ENCODE results near the gene OR4M1.
"Not testable (repeated sequence)": the region's sequence is repeated elsewhere in the genome, so short reads cannot be mapped to it uniquely, and the experiment has no call there.

The OR4M1 gene

DNA sequence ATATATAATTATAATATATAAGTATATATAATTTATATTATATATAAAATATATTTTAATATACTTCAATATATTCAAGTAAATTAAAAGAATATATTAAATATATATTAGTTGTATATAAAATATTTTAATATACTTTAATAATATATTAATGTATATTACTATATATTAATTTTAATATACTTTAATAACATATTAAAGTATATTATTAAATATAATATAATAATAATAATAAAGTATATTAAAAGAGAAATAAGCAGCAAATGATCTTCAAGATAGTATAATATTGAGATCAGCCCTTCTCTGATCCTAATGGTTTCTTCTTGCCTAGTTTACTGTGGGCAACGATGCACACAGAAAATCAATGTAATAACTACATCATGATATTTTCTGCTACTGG lies 2.3 kb downstream of the OR4M1 start:
- TF ChIP-seq, protein P1, sequence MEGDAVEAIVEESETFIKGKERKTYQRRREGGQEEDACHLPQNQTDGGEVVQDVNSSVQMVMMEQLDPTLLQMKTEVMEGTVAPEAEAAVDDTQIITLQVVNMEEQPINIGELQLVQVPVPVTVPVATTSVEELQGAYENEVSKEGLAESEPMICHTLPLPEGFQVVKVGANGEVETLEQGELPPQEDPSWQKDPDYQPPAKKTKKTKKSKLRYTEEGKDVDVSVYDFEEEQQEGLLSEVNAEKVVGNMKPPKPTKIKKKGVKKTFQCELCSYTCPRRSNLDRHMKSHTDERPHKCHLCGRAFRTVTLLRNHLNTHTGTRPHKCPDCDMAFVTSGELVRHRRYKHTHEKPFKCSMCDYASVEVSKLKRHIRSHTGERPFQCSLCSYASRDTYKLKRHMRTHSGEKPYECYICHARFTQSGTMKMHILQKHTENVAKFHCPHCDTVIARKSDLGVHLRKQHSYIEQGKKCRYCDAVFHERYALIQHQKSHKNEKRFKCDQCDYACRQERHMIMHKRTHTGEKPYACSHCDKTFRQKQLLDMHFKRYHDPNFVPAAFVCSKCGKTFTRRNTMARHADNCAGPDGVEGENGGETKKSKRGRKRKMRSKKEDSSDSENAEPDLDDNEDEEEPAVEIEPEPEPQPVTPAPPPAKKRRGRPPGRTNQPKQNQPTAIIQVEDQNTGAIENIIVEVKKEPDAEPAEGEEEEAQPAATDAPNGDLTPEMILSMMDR (IDR thresholded peaks at IDR 0.05): no peak
- no peak overlapping the region for H3K4me3 ChIP-seq
- no peak overlapping the region for H3K27ac ChIP-seq
- no peak for DNase-seq (ENCODE audit: low spot score)

DNA sequence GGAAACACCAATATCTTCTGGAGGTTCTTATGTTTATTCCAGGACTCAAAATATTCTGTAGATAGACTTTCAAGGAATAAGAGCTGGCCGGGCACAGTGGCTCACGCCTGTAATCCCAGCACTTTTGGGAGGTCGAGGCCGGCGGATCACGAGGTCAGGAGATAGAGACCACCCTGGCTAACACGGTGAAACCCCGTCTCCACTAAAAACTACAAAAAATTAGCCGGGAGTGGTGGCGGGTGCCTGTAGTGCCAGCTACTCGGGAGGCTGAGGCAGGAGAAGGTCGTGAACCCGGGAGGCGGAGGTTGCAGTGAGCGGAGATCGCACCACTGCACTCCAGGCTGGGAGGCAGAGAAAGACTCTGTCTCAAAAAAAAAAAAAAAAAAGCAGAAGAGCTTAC lies 12.5 kb downstream of the OR4M1 start:
- not testable (repeated sequence) for H3K27ac ChIP-seq; DNase-seq (ENCODE audit: low spot score)

DNA sequence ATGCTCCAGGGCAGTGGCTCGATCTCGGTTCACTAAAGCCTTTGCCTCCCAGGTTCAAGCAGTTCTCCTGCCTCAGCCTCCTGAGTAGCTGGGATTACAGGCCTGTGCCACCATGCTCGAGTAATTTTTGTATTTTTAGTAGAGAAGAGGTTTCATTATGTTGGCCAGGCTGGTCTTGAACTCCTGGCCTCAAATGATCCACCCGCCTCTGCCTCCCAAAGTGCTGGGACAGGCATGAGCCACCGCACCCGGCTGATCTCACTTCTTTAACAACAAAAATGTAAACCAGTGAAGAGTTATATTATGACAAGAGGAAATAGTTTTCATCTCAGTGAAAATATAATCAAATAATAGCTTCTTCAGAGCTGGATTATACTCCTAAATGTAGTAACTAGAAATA lies 14.0 kb downstream of the OR4M1 start:
- not testable (repeated sequence) for H3K4me3 ChIP-seq; DNase-seq (ENCODE audit: low spot score); H3K27ac ChIP-seq

More for the DNA sequence above, 12.5 kb downstream of the OR4M1 start:
- not testable (repeated sequence) for H3K4me3 ChIP-seq

DNA sequence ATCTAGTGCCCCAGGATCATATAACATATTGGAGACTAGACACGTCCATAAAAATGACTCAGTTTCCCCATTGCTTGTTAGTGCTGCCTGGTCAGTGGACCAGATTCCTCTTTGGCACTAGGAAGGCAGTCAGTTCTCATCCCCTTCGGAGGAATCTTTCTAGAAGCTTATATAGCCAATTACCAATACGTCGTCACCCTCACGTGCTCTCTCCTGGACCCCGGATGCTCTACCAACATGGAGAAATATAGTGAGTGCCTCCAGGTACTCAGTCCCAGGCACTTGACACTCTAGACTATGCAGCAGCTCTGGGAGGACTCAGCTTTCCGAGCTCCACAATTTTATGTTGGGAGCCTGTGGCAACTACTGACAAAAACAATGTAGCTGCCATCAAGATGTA lies 14.8 kb downstream of the OR4M1 start:
- H3K27ac ChIP-seq; H3K4me3 ChIP-seq; DNase-seq (ENCODE audit: low spot score): not testable (repeated sequence)

DNA sequence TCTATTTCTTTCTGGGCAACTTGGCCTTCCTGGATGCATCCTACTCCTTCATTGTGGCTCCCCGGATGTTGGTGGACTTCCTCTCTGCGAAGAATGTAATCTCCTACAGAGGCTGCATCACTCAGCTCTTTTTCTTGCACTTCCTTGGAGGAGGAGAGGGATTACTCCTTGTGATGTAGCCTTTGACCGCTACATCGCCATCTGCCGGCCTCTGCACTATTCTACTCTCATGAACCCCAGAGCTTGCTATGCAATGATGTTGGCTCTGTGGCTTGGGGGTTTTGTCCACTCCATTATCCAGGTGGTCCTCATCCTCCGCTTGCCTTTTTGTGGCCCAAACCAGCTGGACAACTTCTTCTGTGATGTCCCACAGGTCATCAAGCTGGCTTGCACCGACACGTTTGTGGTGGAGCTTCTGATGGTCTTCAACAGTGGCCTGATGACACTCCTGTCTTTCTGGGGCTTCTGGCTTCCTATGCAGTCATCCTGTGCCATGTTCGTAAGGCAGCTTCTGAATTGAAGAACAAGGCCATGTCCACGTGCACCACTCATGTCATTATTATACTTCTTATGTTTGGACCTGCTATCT lies 23.3 kb downstream of the OR4M1 start:
- H3K27ac ChIP-seq; H3K4me3 ChIP-seq; DNase-seq (ENCODE audit: low spot score): not testable (repeated sequence)

DNA sequence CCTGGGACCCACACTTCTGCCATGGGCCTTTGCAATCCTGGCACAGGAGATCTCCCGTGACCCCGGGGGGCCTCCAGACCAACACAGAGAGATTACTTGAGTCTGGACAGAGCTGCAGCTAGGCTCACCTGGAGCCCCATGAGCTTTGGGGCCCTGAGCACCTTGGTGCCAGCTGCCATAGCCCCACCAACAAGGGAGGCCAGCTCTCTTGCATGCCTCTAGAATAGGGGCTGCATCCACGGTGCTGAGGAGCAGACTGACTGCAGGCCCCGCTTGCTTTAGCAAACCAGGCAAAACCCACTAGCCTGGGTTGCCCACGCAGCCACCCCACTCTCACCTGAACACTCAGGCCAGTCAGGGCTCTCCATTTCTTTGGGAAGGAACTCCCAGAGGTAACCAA lies 26.6 kb downstream of the OR4M1 start:
- Histone ChIP-seq H3K27ac (no peak overlapping the region), H3K4me3 (no peak overlapping the region)
- no peak for DNase-seq (ENCODE audit: low spot score)
- TF ChIP-seq, protein P1 (IDR thresholded peaks at IDR 0.05): no peak

DNA sequence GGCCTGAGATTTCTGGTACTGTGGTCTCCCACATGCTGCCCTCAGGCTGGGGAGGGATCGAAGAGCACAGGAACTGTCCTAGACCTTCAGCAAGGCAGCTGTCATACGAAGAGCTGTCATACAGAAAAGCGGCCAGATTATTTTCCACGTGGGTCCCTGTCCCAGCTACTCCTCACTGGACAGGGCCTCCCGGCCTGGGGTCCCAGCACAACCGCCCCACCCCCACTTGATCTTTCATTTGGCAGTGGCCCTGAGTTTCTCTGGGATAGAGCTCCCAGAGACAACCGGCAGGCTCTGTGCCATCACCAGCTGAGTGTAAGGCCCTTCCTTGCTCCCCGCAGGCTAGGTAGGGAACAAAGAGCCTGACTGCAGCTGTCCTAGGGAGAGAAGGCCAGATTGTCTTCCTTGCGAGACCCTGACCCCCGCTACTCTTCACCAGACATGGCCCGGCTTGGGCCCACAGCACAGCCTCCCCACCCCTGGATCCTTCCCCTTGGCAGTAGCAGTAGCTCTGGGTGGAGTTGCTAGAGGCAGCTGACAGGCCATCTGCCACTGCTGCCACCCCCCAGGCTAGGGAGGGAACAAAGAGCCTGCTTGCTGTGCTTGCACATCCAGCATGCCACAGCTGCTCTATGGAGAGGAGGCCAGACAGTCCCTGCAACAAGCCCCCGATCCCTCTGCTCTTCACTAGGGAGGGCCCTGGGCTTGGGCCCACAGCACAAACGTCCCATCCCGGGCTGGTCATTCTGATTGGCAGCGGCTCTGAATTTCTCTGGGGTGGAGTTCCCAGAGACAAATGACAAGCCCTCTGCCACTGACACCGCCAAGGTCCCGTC lies 27.2 kb downstream of the OR4M1 start:
- Histone ChIP-seq H3K27ac (no peak overlapping the region), H3K4me3 (no peak overlapping the region)
- TF ChIP-seq, protein P1 (IDR thresholded peaks at IDR 0.05): no peak
- no peak for DNase-seq (ENCODE audit: low spot score)

DNA sequence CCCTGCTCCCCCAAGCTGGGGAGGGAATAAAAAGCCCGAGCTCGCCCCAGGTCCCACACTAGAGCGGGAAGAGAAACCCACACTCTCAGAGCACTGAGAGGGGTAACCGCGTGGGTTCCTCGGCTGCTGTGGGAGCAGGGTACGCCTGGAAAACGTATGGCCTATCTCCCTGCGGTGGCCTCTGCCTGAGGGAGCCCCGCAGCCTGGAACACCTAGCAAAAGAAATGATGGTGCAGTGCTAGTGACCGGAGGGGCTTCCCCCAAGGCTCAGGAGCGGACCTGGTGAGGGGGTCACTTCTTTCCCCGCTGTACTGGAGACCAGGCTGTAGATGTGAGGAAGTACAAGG lies 27.8 kb downstream of the OR4M1 start:
- no peak overlapping the region for H3K27ac ChIP-seq
- TF ChIP-seq, protein P1 (IDR thresholded peaks at IDR 0.05): no peak
- DNase-seq (ENCODE audit: low spot score): no peak
- H3K4me3 ChIP-seq: no peak overlapping the region

DNA sequence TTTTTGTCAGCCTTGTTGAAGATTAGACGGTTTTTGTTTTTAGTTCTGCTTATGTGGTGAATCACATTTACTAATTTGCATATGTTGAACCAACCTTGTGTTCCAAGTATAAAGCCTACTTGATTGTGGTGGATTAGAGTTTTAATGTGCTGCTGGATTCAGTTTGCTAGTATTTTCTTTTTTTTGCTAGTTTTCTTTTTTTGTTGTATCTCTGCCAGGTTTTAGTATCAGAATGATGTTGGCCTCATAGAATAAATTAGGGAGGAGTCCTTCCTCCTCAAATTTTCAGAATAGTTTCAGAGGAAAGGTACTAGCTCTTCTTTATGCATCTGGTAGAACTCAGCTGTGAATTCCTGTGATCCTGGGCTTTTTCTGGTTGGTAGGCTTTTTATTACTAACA lies 30.2 kb downstream of the OR4M1 start, which contains the start of gene OR4N2:
Gene OR4N2 (plus strand): TSS at position 301 of the 400 bp plus-strand sequence. CDS start 23,679 bp downstream, outside the sequence.
- DNase-seq (ENCODE audit: low spot score); H3K4me3 ChIP-seq; H3K27ac ChIP-seq: not testable (repeated sequence)

DNA sequence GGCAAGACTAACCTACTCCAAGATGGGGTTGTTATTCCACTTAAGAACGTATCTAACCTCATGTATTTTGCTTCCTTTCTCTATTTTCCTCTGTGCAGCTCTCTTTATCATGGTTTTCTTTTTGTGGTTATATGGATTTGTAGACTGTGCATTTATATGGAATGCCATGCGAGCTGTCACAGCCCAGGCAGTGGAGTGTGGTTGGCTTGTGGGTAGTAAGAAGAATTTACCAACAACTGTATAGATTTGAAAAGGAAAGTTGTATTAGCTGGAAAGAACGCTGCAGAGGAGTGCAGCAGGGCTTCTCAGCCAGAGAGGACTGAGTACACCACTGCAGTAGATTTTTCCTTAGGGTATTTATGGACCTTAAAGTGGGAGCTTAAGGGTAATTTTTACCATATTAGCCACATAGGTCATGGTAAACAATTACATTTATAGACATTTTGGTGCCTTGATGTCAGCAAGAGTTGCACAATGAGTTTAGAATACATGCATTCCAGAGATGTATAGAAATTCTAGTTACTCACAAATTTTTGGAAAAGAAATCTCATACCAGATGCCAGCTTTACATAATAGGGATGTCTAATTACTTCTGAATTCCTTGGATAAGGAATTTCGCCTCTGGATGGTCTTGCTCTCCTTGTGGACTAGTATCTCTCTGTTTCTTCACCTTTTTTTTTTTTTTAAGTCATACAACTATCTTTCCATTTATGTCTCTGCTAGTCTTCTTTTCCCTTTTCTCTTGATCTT lies 40.0 kb downstream of the OR4M1 start:
- not testable (repeated sequence) for H3K27ac ChIP-seq; DNase-seq (ENCODE audit: low spot score); H3K4me3 ChIP-seq

DNA sequence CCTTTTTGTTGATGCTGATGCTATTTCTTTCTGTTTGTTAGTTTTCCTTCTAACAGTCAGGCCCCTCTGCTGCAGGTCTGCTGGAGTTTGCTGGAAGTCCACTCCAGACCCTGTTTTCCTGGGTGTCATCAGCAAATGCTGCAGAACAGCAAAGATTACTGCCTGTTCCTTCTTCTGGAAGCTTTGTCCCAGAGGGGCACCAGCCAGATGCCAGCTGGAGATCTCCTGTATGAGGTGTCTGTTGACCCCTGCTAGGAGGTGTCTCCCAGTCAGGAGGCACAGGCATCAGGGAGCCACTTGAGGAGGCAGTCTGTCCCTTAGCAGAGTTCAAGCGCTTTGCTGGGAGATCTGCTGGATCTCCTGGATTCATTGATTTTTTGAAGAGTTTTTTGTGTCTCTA lies 46.6 kb downstream of the OR4M1 start:
- DNase-seq (ENCODE audit: low spot score); H3K27ac ChIP-seq; H3K4me3 ChIP-seq: not testable (repeated sequence)

DNA sequence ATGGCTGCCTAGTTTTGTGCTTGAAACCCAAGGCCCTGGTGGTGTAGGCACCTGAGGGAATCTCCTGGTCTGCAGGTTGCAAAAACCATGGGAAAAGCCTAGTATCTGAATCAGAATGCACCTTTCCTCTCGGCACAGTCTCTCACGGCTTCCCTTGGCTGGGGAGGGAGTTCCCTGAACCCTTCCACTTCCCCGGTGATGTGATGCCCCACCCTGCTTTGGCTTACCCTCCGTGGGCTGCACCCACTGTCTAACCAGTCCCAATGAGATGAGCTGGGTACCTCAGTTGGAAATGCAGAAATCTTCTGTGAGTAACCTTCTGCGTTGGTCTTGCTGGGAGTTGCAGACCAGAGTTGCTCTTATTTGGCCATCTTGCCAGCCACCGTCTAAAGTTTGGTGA lies 47.7 kb downstream of the OR4M1 start:
- not testable (repeated sequence) for H3K4me3 ChIP-seq; H3K27ac ChIP-seq; DNase-seq (ENCODE audit: low spot score)

Data from coronary artery (tissue), 2 donors.